HG03565 (cell line): ENCODE data around the gene STK4.
"Not testable (repeated sequence)": the region's sequence is repeated elsewhere in the genome, so short reads cannot be mapped to it uniquely, and the experiment has no call there.

Source experiments
- ATAC-seq: cut with Tn5 transposase; IDR thresholded peaks from one replicate; pipeline ENCODE4 v1.9.1; 2021; ENCODE audit warnings: mild to moderate bottlenecking, moderate library complexity; ENCODE audit not compliant: unreplicated experiment

The STK4 gene

DNA sequence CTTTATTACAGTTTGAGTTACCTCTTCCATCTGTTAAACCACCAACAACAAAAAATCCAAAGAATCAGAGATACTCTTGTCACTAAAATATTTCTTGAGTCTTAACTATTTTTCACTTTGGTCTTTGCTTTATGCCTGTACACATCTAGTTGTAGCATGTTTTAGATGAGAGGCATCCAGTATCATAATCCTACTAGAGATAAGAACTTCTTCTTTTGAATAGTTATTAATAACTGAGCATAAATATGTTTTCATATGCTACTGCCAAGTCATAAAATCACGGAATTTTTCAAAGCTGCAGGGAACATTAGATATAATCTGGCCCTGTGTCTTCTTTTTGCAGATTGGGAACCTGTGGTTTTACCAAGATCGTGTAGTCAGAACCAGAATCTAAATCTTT lies 55.3 kb downstream of the STK4 start:
- ATAC-seq: no peak

DNA sequence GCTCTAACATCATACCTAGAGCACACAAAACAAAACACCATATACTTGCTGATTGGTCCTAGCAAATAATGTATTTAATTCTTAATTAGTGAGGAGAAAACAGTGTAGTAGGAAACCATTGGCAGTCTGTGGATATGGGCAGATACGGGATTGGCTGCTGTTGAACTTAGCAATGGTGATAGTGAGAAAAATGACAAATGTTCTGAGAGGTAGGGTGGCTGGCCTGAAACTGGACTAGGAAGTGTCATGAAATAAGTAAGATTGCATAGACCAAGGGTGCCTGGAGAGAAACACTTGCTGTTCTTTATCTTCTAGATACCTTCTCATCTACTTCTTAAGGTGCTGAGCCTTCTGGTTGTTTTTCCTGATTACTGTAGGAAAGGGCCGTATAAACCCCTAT lies 56.8 kb downstream of the STK4 start:
- not testable (repeated sequence) for ATAC-seq

- no peak for ATAC-seq
Observed at GRCh38 chr20:45028424-45029136, 62.3 kb downstream of the STK4 start.

GRCh38 chr20:45029884-45030283 lies 63.6 kb downstream of the STK4 start:
- no peak for ATAC-seq

DNA sequence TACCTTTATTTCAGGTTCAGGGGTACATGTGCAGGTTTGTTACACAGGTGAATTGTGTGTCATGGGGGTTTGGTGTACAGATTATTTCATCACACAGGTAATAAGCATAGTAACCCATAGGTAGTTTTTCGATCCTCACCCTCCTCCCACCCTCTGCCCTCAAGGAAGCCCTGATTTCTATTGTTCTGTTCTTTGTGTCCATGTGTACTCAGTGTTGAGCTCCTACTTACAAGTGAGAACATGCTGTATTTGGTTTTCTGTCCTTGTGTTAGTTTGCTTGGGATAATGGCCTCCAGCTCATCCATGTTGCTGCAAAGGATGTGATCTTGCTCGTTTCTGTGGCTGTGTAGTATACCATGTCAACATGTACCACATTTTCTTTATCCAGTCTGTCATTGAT lies 66.0 kb downstream of the STK4 start:
- ATAC-seq: no peak

GRCh38 chr20:45032781-45033180 lies 66.5 kb downstream of the STK4 start:
- ATAC-seq: no peak

GRCh38 chr20:45034436-45034835 lies 68.1 kb downstream of the STK4 start:
- no peak for ATAC-seq

- ATAC-seq: no peak
Observed at GRCh38 chr20:45036044-45036755, 69.9 kb downstream of the STK4 start.

GRCh38 chr20:45037050-45037449 lies 70.7 kb downstream of the STK4 start:
- no peak for ATAC-seq

GRCh38 chr20:45037635-45038034 lies 71.3 kb downstream of the STK4 start:
- no peak for ATAC-seq

- no peak for ATAC-seq
Observed at GRCh38 chr20:45038745-45039474, 72.6 kb downstream of the STK4 start.

GRCh38 chr20:45039475-45039820 lies 73.1 kb downstream of the STK4 start:
- ATAC-seq: no peak

DNA sequence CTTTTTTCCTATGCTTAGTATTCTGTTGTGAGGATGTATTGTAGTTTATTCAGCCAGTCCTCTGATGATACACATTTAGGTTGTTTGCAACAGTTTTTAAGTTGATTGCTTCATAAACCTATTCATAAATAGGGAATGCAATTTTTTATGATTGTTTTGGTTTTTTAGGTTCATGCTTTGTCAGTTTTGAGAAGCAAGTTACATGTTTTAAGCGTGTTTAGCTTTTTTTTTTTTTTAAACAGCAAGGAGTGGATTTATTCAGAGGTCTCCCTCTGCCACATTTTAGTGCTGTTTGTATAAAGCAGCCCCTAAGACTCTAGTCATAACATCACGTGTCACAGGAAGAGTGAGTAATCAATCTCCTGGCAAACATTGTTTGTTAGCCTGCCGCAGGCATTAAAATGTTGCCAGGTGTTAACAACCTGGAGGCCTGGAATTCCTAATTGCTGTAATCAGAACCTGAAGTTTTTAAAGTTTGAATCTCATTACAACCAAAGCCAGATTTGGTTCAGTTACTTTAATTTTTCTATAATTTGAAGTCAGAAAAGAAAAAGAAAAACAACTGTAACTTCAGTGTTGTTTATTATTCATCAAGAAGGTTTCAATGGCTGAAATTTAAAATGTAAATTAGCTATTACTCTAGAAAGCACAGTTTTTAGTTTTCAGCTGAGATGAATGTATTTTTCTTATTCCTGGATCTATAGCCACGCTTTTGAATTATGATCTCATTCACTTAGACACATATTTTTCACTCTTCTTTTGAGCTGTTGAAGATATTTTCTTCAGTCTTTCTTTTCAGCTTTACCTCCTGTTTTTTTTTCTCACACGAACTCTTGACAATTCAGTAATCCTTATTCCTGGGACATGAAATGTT lies 75.4 kb downstream of the STK4 start:
- ATAC-seq: no peak

DNA sequence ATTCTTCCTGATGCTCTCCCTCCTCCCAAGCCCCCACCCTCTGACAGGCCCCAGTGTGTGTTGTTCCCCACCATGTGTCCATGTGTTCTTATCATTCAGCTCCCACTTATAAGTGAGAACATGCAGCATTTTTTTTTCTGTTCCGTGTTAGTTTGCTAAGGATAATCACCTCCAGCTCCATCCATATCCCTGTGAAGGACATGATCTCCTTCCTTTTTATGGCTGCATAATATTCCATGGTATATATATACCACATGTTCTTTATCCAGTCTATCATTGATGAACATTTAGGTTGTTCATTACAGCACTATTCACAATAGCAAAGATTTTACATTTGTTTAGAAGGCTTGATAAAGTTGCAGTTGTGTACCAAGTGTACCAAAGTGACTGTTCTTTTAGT lies 76.7 kb downstream of the STK4 start:
- ATAC-seq: no peak

DNA sequence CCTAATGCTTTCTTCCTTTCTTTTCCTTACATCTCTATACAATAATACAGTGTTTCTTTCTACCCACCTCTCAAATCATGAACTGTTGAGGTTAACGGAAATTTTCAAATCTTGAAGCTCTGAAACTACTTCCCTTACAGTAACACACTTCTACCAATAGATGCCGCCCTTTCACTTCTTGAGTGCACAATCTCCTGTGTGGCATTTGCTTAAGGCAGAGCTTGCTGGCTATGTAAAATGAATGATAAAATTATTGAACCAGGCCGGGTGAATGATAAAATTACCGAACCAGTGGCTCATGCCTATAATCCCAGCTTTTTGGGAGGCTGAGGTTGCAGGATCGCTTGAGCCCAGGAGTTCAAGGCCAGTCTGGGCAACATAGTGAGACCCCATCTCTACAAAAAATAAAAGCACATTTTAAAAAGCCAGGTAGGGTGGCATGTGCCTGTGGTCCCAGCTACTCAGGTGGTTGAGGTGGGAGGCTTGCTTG lies 77.8 kb downstream of the STK4 start:
- ATAC-seq: no peak

DNA sequence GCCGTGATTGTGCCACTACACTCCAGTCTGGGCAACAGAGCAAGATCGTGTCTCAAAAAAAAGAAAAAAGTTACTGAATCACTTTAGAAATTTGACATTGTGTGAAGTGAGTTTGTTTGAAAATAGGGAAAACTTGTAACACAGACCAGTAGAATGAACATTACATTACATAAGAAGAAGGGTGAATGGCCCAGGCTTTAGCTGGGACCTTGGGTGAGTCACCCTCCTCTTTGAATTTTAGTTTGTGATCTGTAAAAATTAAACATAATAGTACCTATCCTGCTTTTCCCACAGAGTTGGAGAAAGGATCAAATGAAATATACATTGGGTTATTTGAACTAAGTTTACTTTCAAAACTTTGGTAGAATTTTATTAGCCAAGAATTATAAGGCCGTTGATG lies 78.3 kb downstream of the STK4 start:
- no peak for ATAC-seq

DNA sequence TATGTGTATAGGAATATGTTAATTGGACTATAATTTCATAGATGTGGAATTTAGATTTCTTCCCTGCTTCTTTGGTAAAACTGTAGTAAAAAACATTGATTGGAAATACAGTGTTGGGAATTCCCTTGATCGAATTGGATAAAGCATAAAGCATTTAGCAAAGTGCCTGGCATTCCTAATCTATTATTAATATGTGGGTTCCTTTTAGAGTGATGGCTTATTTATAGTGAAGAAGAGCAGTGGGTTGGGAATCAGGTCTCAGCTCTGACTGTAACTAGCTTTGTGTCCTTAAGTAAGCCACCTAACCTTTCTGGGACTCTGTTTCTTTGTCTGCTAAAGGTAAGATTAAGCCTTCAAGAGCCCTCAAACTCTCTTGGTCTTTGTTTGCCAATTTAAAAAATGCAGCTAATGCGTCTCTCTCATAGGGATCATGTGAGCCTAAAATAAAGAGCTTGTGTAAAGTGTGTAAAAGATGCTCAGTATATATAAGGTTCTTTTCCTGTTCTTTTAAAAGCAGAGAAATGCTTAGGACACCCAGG lies 81.3 kb downstream of the STK4 start:
- ATAC-seq: no peak

- ATAC-seq: no peak
Observed at GRCh38 chr20:45049438-45049837, 83.1 kb downstream of the STK4 start.

DNA sequence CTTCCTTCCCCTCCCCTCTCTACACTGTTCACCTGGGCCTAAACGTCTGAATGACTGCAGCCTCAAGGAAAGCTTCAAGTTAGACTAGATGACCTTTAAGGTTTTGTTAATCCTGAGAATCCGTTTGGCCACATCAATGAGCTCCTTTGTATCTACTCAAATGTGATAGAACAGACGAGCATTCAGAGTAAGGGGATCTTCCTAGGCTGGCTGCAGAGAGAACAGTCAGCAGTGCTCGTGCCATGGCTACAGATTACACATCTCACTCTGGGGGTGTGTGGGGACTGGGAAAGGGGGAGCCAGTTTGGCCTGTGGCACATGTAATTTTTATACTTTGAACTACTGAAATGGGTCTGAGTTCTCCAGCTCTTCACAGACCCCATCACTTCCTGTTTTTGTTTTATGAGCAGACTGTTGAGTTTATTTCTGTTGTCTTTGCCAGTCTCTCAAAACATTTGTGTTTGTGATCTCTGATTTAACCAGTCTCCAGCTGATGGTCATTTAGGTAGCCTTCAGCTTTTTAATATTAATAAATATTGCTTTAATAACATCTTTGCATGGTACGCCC lies 83.7 kb downstream of the STK4 start:
- no peak for ATAC-seq
